Activated effector memory CD4-positive, alpha-beta T cell treated with Interleukin-2 at 50 U/mL for 16 hours (primary cell): Measurements from ENCODE around the gene RUSC2.
"Not testable (repeated sequence)": the region's sequence is repeated elsewhere in the genome, so short reads cannot be mapped to it uniquely, and the experiment has no call there.

Experiments used
- DNase-seq: peaks from one replicate; pipeline ENCODE4 v3.0.0-alpha.2; 2020

Gene RUSC2

DNA sequence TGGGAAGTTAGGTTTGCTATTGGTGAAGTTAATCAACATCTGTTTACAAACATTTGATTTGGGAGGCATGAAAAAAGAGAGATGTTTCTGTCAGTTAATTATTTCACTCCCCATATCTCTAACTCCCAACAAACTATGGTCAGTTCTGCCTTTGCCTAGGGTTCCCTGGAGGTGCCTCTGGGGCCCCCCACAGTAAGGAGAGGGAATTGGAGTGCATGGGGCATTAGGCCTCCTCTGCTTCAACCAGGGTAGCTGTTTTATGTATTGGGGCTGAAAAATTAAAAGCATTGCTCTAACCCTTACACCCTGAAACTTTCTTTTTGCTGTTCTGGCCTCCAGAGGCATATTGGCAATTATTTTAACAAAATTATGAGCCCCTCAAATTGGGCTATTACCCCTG is 32.3 kb downstream of the RUSC2 start:
- no peak for DNase-seq

- DNase-seq: no peak
Measured at GRCh38 chr9:35522700-35523099, 32.8 kb downstream of the RUSC2 start.

DNA sequence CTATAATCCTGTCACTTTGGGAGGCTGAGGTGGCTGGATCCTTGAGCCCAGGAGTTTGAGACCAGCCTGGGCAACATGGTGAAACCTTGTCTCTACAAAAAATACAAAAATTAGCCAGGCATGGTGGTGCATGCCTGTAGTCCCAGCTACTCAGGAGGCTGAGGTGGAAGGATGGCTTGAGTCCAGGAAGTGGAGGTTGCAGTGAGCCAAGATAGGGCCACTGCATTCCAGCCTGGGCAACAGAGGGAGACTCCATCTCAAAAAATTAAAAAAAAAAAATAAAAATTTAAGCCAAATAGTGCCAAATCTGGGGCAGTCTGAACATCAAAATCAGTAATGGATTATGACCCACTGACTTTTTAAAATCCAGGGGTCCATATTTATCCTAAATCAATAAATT is 33.6 kb downstream of the RUSC2 start:
- not testable (repeated sequence) for DNase-seq

- no peak for DNase-seq
Measured at GRCh38 chr9:35526087-35526801, 36.3 kb downstream of the RUSC2 start.

GRCh38 chr9:35529161-35529823 is 39.4 kb downstream of the RUSC2 start:
- DNase-seq: no peak

- DNase-seq: no peak
Measured at GRCh38 chr9:35533398-35533797, 43.5 kb downstream of the RUSC2 start.

DNA sequence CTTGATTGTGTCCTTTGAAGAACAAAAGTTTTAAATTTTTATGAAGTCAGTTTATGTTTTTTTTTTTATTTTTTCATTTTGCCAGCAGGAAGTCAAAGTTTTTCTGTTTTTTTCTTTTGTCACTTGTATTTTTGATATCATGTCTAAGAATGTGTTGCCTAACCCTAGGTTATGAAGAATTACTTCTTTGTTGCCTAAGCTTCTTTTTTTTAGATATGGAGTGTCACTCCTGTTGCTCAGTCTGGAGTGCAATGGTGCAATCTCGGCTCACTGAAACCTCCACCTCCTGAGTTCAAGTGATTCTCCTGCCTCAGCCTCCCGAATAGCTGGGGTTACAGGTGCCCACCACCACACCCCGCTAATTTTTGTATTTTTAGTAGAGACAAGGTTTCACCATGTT is 45.0 kb downstream of the RUSC2 start:
- DNase-seq: not testable (repeated sequence)

DNA sequence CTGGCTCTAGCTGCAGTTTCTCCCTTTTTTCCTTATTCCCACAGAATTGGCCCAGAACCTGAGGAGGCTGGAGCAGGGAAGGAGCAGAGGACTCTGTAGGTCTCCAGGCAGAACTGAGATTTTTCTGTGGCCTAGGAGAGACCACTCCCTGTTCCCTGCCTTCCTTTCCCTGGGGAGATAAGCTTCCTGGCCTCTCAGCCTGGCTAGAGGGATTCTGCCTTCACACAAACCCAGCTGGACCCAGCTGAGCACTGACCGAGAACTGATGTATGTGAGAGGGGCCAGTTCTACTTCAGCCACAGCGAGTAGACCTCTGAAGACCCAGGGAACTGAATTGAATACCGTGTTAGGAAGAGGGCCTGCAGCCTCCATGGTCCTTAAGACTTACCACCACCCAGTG is 48.0 kb downstream of the RUSC2 start:
- no peak for DNase-seq

GRCh38 chr9:35538361-35539234 is 48.7 kb downstream of the RUSC2 start:
- no peak for DNase-seq
